Body of pancreas (tissue), 4 donors: Measurements from ENCODE around the gene NRIP1. TPM values are rescaled to one million over a fixed set of nuclear protein-coding genes. Genes with fewer than 3 reads are reported as not detected.

ENCODE experiments used
- ATAC-seq: fragments of 150-250 bp; one replicate; pipeline ENCODE4 v1.9.1; 2016
- DNase-seq, 4 donors: peaks; one replicate each; pipeline ENCODE4 v3.0.0-alpha.2; 2019
- H3K27ac ChIP-seq, 4 donors: fragments of 200-600 bp; sonication (generic); 1 replicate in 3 of 4; 2 replicates in 1 of 4; pipeline versions ENCODE4 v1.5.1 to v1.6.1; 2016 to 2019; ENCODE audit warnings: mild to moderate bottlenecking in 1 of 4, mixed read lengths in 1 of 4, moderate library complexity in 1 of 4
- H3K27me3 ChIP-seq, 2 donors: fragments of 200-600 bp; sonication (generic); one replicate each; pipeline ENCODE4 v1.6.0; 2016; ENCODE audit warnings: mild to moderate bottlenecking in 1 of 2
- H3K36me3 ChIP-seq, 2 donors: fragments of 200-600 bp; sonication (generic); replicated peaks in 1 of 2; 2 replicates each; pipeline ENCODE4 v1.5.1; 2016; ENCODE audit warnings: low read depth in 2 of 2; ENCODE audit not compliant: insufficient read depth in 1 of 2
- H3K4me1 ChIP-seq: fragments of 200-600 bp; sonication (generic); one replicate; pipeline ENCODE4 v1.6.0; 2016
- H3K4me3 ChIP-seq, 2 donors: fragments of 200-600 bp; sonication (generic); 1 replicate in 1 of 2; 2 replicates in 1 of 2; pipeline ENCODE4 v1.5.1; 2016 to 2019
- H3K9me3 ChIP-seq, 3 donors: fragments of 200-600 bp; sonication (generic); 1 replicate in 2 of 3; 2 replicates in 1 of 3; pipeline ENCODE4 v1.5.1; 2016
- POLR2A ChIP-seq, 3 donors: fragments of 450-650 bp; IDR thresholded peaks; one replicate each; pipeline ENCODE4 v1.6.1; 2016; ENCODE audit warnings: antibody characterized with exemption in 3 of 3, mild to moderate bottlenecking in 2 of 3
- WGBS, 2 donors: methylation state at CpG; one replicate each; pipeline ENCODE4 v1.1.5; 2017; 5-methylcytosine and 5-hydroxymethylcytosine counted together
- intact Hi-C: fragments of 100-400 bp; cut with DNase I; formaldehyde crosslinking; loops from one replicate; pipeline ENCODE4 v1.15.1; 2023
- total RNA-seq, 2 donors: library from RNA; depleted of rRNA; stranded (reverse); fragments of >200 nt; gene quantifications; one replicate each; pipeline ENCODE4 v1.1.0, GENCODE V29; 2016
- TF ChIP-seq, protein P1 (sequence below), 7 experiments: fragments of 450-650 bp in 4 of 7; fragments of 200-600 bp in 3 of 7; sonication (generic) in 3 of 7; IDR thresholded peaks; one replicate each; pipeline ENCODE4 v1.5.1; 2016 to 2019; ENCODE audit warnings: antibody characterized with exemption in 7 of 7

Gene NRIP1
- total RNA-seq, 2 donors from 2014 or later: 18.5 to 27.8 TPM

DNA sequence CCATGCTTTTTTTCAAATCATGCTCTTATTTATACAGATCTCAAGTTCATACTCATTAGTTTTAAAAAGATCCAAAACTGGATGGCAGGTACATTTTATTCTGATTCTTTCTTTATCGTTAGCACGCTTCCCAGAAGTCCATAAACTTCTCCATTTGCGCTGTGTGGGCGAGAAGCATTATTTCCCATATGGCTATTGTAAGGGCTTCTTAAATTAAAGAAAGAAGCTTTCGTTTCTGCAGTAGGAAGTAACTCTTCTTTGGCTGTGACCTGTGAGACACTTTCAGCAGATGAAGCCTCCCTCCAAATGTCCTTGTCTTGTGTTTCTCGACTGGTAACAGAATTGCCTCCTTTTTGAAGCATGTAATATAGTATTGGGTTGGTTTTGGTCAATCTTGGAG is 100.2 kb downstream of the NRIP1 start:
- DNase-seq (no peak), ATAC-seq (no peak)
- H3K36me3 ChIP-seq: peaks cover 16 to 19% of the 10 kb centered on the region in 2 donors
- no peak for TF ChIP-seq POLR2A (IDR thresholded peaks at IDR 0.05)
- TF ChIP-seq, protein P1, sequence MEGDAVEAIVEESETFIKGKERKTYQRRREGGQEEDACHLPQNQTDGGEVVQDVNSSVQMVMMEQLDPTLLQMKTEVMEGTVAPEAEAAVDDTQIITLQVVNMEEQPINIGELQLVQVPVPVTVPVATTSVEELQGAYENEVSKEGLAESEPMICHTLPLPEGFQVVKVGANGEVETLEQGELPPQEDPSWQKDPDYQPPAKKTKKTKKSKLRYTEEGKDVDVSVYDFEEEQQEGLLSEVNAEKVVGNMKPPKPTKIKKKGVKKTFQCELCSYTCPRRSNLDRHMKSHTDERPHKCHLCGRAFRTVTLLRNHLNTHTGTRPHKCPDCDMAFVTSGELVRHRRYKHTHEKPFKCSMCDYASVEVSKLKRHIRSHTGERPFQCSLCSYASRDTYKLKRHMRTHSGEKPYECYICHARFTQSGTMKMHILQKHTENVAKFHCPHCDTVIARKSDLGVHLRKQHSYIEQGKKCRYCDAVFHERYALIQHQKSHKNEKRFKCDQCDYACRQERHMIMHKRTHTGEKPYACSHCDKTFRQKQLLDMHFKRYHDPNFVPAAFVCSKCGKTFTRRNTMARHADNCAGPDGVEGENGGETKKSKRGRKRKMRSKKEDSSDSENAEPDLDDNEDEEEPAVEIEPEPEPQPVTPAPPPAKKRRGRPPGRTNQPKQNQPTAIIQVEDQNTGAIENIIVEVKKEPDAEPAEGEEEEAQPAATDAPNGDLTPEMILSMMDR (IDR thresholded peaks at IDR 0.05): no peak
- no peak overlapping the region for H3K27ac ChIP-seq
- intact Hi-C loops: no loop called here
- H3K4me1 ChIP-seq: no peaks in the 10 kb centered on the region
- WGBS, 2 donors: 88 to 93% methylated on average over 6 of the region's 6 CpGs
- no peak overlapping the region for H3K4me3 ChIP-seq
- no peaks in the 10 kb centered on the region for H3K27me3 ChIP-seq
- H3K9me3 ChIP-seq: no peaks in the 10 kb centered on the region

DNA sequence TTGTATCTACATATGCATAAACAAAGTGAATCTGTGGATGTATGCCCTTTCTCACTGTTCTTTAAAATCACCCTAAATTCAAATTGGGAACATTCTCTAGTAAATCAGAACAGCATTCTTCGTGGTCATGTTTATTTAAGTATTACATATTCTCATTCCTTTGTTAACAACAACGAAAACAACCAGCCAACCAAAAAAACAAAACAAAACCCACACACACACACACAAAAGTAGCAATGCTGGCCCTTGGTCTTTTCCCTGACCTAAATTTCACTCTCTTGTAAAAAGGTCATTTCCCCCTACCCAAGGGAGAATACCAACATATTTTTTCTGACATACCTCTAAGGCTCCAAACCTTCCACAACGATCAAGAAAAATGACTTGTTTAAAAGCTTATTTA is 102.6 kb downstream of the NRIP1 start:
- H3K36me3 ChIP-seq: peaks cover 6 to 12% of the 10 kb centered on the region in 2 donors
- ATAC-seq: no peak
- no peak for DNase-seq

DNA sequence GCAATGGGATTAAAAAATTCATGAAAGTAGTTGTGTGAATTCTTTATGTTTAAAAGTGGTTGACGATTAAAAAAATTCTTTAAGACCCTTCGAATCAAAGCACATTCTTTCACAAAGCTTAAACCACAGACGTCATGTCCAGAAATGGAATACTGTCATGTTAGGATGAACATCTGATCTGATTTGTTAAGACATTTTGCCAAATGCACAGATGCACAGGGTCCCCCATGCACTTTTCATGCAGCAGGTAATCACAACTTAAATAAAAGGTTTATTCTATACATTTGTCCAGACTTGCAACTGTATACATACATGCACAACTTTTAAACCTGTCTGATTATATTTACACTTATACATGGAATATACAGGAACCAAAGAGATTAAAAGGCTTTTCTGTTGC is 103.3 kb downstream of the NRIP1 start:
- H3K36me3 ChIP-seq: peaks cover 0 to 5% of the 10 kb centered on the region in 2 donors
- WGBS, 2 donors: 91 to 95% methylated on average over 3 of the region's 3 CpGs
- no peak overlapping the region for H3K4me3 ChIP-seq
- no peak for TF ChIP-seq POLR2A (IDR thresholded peaks at IDR 0.05)
- TF ChIP-seq, protein P1 (IDR thresholded peaks at IDR 0.05): no peak
- ATAC-seq (no peak), DNase-seq (no peak)
- no peaks in the 10 kb centered on the region for H3K4me1 ChIP-seq
- no peak overlapping the region for H3K27ac ChIP-seq
- intact Hi-C loops: no loop called here
- no peaks in the 10 kb centered on the region for H3K27me3 ChIP-seq
- no peaks in the 10 kb centered on the region for H3K9me3 ChIP-seq

More for the DNA sequence above, 102.6 kb downstream of the NRIP1 start:
- H3K4me1 ChIP-seq: no peaks in the 10 kb centered on the region
- no peaks in the 10 kb centered on the region for H3K9me3 ChIP-seq
- TF ChIP-seq POLR2A (IDR thresholded peaks at IDR 0.05): no peak
- TF ChIP-seq, protein P1 (IDR thresholded peaks at IDR 0.05): no peak
- no peak overlapping the region for H3K4me3 ChIP-seq
- H3K27me3 ChIP-seq: no peaks in the 10 kb centered on the region
- intact Hi-C loops: no loop called here
- WGBS, 2 donors: 72 to 79% methylated on average over 3 of the region's 3 CpGs
- H3K27ac ChIP-seq: no peak overlapping the region

DNA sequence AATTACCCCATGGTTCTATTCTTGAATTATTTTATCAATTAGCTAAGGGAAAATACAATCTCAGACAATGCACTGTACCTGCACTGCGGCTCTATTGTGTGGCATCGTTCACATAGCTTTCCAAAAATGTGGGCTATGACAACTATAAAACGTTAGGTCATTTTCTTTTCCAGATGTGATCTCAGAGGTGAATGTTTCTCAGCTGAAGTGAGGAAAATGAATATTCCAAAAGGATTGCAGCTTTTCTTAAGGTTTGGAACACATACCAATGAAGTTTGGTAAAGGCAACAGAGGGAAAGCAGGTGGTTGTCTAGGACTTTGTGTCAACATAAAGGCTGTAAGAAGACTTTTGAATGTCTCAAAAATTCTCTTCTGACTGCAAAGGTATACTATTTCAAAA is 105.5 kb downstream of the NRIP1 start:
- Histone ChIP-seq H3K27ac (no peak overlapping the region), H3K27me3 (no peaks in the 10 kb centered on the region), H3K9me3 (no peaks in the 10 kb centered on the region), H3K4me3 (no peak overlapping the region), H3K36me3 (no peaks in the 10 kb centered on the region), H3K4me1 (no peaks in the 10 kb centered on the region)
- DNase-seq (no peak), ATAC-seq (no peak)
- intact Hi-C loops: no loop called here
- TF ChIP-seq POLR2A (IDR thresholded peaks at IDR 0.05): no peak
- TF ChIP-seq, protein P1 (IDR thresholded peaks at IDR 0.05): no peak
- WGBS, 2 donors: 61 to 72% methylated on average over 3 of the region's 3 CpGs

DNA sequence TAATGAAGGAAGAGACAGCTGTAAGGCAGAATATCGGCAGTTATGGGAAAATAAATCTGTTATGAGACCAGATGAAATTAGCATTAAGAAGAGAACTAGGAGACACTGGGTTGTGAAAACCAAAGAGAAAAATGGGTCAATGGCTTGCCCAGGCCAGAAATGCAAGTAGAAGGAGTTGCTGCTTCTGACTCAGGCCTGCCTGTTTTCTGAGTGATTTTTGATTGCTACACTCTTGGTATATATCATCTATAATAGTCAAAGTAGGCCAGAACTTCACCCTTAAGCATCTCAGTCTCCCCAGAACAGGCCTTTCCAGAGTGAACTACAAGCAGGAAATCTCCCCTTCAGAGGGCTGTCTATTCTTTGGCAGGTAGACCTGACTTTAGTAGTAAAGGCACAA is 107.0 kb downstream of the NRIP1 start:
- ATAC-seq: no peak
- H3K27ac ChIP-seq: no peak overlapping the region
- intact Hi-C loops: no loop called here

More for the DNA sequence above, 107.0 kb downstream of the NRIP1 start:
- TF ChIP-seq, protein P1 (IDR thresholded peaks at IDR 0.05): no peak
- no peak for TF ChIP-seq POLR2A (IDR thresholded peaks at IDR 0.05)
- WGBS, 2 donors: 80 to 97% methylated on average over 1 of the region's 1 CpG
- Histone ChIP-seq H3K27me3 (no peaks in the 10 kb centered on the region), H3K9me3 (no peaks in the 10 kb centered on the region), H3K36me3 (no peaks in the 10 kb centered on the region), H3K4me3 (no peak overlapping the region), H3K4me1 (no peaks in the 10 kb centered on the region)
- DNase-seq: no peak
